Measurements from ENCODE around the gene PDE7B. TPM values are rescaled to one million over a fixed set of nuclear protein-coding genes. Genes with fewer than 3 reads are reported as not detected.

The PDE7B gene
- total RNA-seq, 1 experiment from 2014 or later: 0.03 TPM

- ChIA-PET POLR2A (interaction anchor here (0.5 kb wide), 1 partner anchor 510 kb away, joined by 3 read pairs; no protein-coding TSS in a partner anchor), CTCF (no interaction called here)
- in situ Hi-C loops (cut with HindIII; ENCODE audit: low pct_unique_long_range_greater_than_20kb, low sequenced_read_pairs) (no loop called here), intact Hi-C loops (cut with micrococcal nuclease; ENCODE audit: unreplicated experiment) (no loop called here)
- no peak for TF ChIP-seq SIN3A (IDR thresholded peaks at IDR 0.05; ENCODE audit: borderline replicate concordance, insufficient read depth, low read depth, low read length)
- TF ChIP-seq POLR2AphosphoS5 (IDR thresholded peaks at IDR 0.05; ENCODE audit: low read depth, low read length): no peak
- no peak for TF ChIP-seq TCF7L2 (IDR thresholded peaks at IDR 0.05; ENCODE audit: low read depth, low read length)
- no peak for TF ChIP-seq CTCF (IDR thresholded peaks at IDR 0.05)
- no peak for TF ChIP-seq REST (IDR thresholded peaks at IDR 0.05; ENCODE audit: insufficient read depth in 1 of 2, low read depth in 2 of 2, low read length in 1 of 2)
- no peak for ATAC-seq
- Histone ChIP-seq H3K4me1 (ENCODE audit: control insufficient read depth, insufficient read depth, low read length) (no peaks in the 10 kb centered on the region), H3K36me3 (ENCODE audit: control insufficient read depth, insufficient read depth, low read length) (no peaks in the 10 kb centered on the region), H3K27ac (ENCODE audit: low read length) (no peak overlapping the region), H3K4me3 (ENCODE audit: low read depth in 2 of 2, low read length in 2 of 2) (no peak overlapping the region), H3K27me3 (ENCODE audit: control insufficient read depth, insufficient read depth, low read length) (no peaks in the 10 kb centered on the region), H3K9me3 (ENCODE audit: control insufficient read depth, insufficient read depth, low read depth, low read length) (no peaks in the 10 kb centered on the region)
- no peak for DNase-seq (ENCODE audit: low read depth, low spot score)
- no TSS peak for BruUV-seq (replicated peaks)
Observed at GRCh38 chr6:135983718-135984343, 132.3 kb downstream of the PDE7B start.

GRCh38 chr6:135985471-135985870 lies 134.0 kb downstream of the PDE7B start:
- BruUV-seq (replicated peaks): no TSS peak
- CTCF ChIA-PET: no interaction called here
- ATAC-seq: no peak

More at GRCh38 chr6:135985471-135985870, 134.0 kb downstream of the PDE7B start:
- no peak overlapping the region for H3K27ac ChIP-seq (ENCODE audit: low read length)
- H3K9me3 ChIP-seq (ENCODE audit: control insufficient read depth, insufficient read depth, low read depth, low read length): no peaks in the 10 kb centered on the region
- no peaks in the 10 kb centered on the region for H3K27me3 ChIP-seq (ENCODE audit: control insufficient read depth, insufficient read depth, low read length)
- DNase-seq (ENCODE audit: low read depth, low spot score): no peak
- H3K36me3 ChIP-seq (ENCODE audit: control insufficient read depth, insufficient read depth, low read length): no peaks in the 10 kb centered on the region
- no peak for TF ChIP-seq CTCF (IDR thresholded peaks at IDR 0.05)
- no peak for TF ChIP-seq TCF7L2 (IDR thresholded peaks at IDR 0.05; ENCODE audit: low read depth, low read length)
- no peak for TF ChIP-seq SIN3A (IDR thresholded peaks at IDR 0.05; ENCODE audit: borderline replicate concordance, insufficient read depth, low read depth, low read length)
- no peak for TF ChIP-seq REST (IDR thresholded peaks at IDR 0.05; ENCODE audit: insufficient read depth in 1 of 2, low read depth in 2 of 2, low read length in 1 of 2)
- TF ChIP-seq POLR2AphosphoS5 (IDR thresholded peaks at IDR 0.05; ENCODE audit: low read depth, low read length): no peak
- POLR2A ChIA-PET: no interaction called here
- intact Hi-C loops (cut with micrococcal nuclease; ENCODE audit: unreplicated experiment): no loop called here
- H3K4me1 ChIP-seq (ENCODE audit: control insufficient read depth, insufficient read depth, low read length): no peaks in the 10 kb centered on the region
- no peak overlapping the region for H3K4me3 ChIP-seq (ENCODE audit: low read depth in 2 of 2, low read length in 2 of 2)
- in situ Hi-C loops (cut with HindIII; ENCODE audit: low pct_unique_long_range_greater_than_20kb, low sequenced_read_pairs): no loop called here

All from Panc1 (cell line).